Inferior parietal cortex (tissue), 1 donor: Measurements from ENCODE around the gene FLNB.

Experiments used
- DNase-seq: peaks from one replicate; pipeline ENCODE4 v3.0.0-alpha.2; 2016; ENCODE audit errors: extremely low spot score

Gene FLNB

GRCh38 chr3:58029842-58030584 lies 21.8 kb downstream of the FLNB start:
- no peak for DNase-seq

- DNase-seq: no peak
These were observed 24.0 kb downstream of the FLNB start for GRCh38 chr3:58032186-58032585.

GRCh38 chr3:58034738-58035523 lies 26.7 kb downstream of the FLNB start:
- no peak for DNase-seq

- no peak for DNase-seq
These were observed 27.5 kb downstream of the FLNB start for GRCh38 chr3:58035524-58036255.

- no peak for DNase-seq
These were observed 28.2 kb downstream of the FLNB start for GRCh38 chr3:58036293-58037032.

- no peak for DNase-seq
These were observed 29.1 kb downstream of the FLNB start for GRCh38 chr3:58037141-58037910.

GRCh38 chr3:58038675-58039292 lies 30.6 kb downstream of the FLNB start:
- no peak for DNase-seq

- DNase-seq: no peak
These were observed 31.4 kb downstream of the FLNB start for GRCh38 chr3:58039601-58040000.

- no peak for DNase-seq
These were observed 33.1 kb downstream of the FLNB start for GRCh38 chr3:58041182-58041825.

GRCh38 chr3:58041826-58042324 lies 33.7 kb downstream of the FLNB start:
- DNase-seq: no peak

- DNase-seq: no peak
These were observed 34.9 kb downstream of the FLNB start for GRCh38 chr3:58042947-58043707.

- no peak for DNase-seq
These were observed 35.7 kb downstream of the FLNB start for GRCh38 chr3:58043933-58044332.

- DNase-seq: no peak
These were observed 36.7 kb downstream of the FLNB start for GRCh38 chr3:58044691-58045483.

- no peak for DNase-seq
These were observed 39.6 kb downstream of the FLNB start for GRCh38 chr3:58047826-58048225.

GRCh38 chr3:58048301-58048700 lies 40.1 kb downstream of the FLNB start:
- no peak for DNase-seq

GRCh38 chr3:58049143-58049785 lies 41.0 kb downstream of the FLNB start:
- DNase-seq: no peak

- DNase-seq: no peak
These were observed 43.0 kb downstream of the FLNB start for GRCh38 chr3:58051196-58051595.
